CD4-positive, alpha-beta T cell treated with Interleukin-15 for 1 hour (primary cell): ENCODE measurements around the gene NCLN.
"Not testable (repeated sequence)": the region's sequence is repeated elsewhere in the genome, so short reads cannot be mapped to it uniquely, and the experiment has no call there.

Experiments
- DNase-seq: peaks from one replicate; pipeline ENCODE4 v3.0.0-alpha.2; 2020

Gene NCLN

DNA sequence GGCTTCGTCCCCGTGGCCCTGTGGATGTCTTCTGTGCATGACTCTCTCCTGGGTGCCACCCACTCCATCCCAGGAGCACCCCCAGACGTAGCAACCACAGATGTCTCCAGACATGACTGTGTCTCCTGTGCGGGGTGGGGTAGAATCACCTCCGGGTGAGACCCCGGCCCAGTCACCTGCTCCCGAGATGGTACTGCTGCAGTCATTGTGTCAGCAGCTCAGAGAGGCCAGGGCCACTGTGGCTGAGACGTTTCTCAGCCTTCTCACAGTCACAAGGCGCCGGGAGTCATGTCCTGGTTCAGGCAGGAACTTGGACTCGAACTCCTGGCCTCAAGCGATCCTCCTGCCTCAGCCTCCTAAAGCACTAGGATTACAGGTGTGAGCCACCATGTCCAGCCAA is 16.6 kb downstream of the NCLN start:
- DNase-seq: no peak

DNA sequence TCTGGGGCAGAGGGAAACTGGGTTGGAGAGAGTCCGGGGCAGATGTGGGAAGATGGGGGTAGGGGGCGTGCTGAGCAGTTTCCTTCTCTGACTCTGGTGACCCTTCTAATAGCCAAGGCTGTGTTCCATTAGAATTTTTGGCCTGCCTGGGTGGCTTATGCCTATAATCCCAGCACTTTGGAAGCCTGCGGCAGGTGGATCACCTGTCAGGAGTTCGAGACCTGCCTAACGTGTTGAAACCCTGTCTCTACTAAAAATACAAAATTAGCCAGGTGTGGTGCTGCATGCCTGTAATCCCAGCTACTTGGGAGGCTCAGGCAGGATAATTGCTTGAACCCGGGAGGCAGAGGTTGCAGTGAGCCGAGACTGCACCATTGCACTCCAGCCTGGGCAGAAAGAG is 17.2 kb downstream of the NCLN start:
- DNase-seq: not testable (repeated sequence)

DNA sequence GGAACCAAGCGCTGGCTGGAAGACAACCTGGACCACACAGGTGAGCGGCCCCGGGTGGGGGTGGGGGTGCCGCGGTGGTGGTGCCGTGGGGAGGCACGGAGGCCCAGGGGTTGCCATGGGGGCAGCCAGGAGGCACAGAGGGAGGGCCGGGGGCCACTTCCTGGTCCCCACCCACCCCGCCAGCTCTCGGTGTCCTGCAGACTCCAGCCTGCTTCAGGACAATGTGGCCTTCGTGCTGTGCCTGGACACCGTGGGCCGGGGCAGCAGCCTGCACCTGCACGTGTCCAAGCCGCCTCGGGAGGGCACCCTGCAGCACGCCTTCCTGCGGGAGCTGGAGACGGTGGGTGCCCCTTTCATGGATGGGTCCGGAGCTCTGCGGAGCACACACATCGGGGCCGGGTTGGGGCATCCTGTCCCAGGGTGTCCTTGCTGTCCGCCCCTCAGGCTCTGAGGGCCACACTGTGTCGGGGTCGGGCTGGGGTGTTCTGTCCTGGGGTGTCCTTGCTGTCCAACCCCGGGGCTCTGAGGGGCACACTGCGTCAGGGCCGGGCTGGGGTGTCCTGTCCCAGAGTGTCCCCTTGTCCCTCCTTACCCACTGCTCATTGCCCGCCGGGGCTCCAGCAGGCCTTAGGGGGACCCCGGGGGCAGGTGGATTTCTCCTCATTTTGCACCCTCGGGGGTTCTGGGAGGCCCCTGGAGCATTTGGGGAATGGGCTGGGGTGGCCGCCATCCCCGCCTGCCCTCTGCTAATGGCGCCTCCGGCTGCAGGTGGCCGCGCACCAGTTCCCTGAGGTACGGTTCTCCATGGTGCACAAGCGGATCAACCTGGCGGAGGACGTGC is 18.3 kb downstream of the NCLN start:
- no peak for DNase-seq

DNA sequence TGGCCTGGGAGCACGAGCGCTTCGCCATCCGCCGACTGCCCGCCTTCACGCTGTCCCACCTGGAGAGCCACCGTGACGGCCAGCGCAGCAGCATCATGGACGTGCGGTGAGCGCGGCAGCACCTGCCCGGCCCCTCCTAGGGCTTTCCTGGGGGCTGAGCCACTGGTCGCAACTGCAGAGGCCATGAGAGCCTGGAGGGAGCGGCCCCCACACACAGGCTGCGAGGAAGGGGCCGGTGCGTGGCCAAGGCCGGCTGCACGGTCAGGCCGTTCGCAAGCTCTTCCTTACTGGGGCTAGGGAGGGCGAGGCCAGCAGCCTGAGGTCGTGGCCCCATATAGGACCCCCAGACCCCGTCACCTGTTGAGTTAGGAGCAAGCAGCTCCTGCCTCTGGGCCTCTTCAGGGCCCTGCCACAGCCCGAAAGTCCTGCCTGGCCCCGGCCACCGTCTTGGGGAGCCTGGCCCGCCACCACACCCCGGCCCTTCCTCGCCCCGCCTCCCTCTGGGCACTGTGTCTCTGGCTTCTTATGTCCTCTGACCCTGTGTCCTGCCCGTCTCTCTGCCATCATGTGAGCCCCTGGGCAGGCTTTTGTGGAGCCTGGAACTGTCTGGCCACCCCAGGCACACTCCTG is 19.0 kb downstream of the NCLN start:
- no peak for DNase-seq

DNA sequence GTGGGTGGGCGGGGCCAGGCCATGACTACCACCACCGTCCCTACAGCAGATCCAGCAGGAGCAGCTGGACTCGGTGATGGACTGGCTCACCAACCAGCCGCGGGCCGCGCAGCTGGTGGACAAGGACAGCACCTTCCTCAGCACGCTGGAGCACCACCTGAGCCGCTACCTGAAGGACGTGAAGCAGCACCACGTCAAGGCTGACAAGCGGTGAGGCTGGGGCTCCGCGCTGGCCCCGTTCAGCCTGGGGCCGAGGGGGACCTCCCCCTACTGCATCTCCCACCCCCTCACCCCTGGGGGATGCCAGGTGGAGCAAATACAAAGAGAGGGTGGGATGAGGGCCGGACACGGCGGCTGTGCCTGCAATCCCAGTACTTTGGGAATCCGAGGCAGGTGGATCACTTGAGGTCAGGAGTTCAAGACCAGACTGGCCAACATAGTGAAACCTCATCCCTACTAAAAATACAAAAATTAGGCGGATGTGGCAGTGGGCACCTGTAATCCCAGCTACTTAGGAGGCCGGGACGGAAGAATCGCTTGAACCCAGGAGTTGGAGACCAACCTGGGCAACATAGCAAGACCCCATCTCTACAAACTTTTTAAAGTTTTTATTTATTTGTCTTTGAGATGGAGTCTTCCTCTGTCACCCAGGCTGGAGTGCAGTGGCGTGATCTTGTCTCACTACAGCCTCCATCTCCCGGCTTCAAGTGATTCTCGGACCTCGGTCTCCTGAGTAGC is 20.7 kb downstream of the NCLN start:
- no peak for DNase-seq

DNA sequence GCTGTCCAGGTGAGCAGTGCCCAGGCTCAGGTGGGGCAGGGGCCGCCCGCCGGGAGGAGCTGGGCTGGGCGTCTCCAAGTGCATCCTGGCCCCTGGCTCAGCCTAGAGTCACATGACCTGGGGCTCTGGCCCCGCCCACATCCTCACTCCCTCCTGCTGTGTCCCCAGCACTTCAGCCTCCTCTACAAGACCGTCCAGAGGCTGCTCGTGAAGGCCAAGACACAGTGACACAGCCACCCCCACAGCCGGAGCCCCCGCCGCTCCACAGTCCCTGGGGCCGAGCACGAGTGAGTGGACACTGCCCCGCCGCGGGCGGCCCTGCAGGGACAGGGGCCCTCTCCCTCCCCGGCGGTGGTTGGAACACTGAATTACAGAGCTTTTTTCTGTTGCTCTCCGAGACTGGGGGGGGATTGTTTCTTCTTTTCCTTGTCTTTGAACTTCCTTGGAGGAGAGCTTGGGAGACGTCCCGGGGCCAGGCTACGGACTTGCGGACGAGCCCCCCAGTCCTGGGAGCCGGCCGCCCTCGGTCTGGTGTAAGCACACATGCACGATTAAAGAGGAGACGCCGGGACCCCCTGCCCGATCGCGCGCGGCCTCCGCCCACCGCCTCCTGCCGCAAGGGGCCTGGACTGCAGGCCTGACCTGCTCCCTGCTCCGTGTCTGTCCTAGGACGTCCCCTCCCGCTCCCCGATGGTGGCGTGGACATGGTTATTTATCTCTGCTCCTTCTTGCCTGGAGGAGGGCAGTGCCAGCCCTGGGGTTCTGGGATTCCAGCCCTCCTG is 21.9 kb downstream of the NCLN start:
- no peak for DNase-seq

DNA sequence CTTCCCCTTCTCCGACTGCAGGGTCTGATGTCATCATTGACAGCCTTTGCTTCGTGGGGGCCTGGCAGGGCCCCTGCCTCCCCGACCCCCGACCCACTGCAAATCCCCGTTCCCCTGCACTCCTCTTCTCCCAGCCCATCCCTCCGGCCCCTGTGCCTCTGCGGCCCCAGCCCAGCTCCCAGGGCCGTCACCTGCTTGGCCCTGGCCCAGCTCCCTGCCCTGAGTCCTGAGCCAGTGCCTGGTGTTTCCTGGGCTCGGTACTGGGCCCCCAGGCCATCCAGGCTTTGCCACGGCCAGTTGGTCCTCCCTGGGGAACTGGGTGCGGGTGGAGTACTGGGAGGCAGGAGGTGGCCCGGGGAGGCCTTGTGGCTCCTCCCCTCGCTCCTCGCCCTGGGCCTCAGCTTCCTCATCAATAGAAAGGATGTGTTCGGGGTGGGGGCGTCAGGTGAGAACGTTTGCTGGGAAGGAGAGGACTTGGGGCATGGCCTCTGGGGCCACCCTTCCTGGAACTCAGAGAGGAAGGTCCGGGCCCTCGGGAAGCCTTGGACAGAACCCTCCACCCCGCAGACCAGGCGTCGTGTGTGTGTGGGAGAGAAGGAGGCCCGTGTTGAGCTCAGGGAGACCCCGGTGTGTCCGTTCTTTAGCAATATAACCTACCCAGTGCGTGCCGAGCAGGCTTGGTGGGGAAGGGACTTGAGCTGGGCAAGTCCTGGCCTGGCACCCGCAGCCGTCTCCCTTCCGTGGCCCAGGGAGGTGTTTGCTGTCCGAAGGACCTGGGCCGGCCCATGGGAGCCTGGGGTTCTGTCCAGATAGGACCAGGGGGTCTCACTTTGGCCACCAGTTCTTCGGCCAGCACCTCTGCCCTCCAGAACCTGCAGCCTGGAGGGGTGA is 22.8 kb downstream of the NCLN start:
- no peak for DNase-seq

DNA sequence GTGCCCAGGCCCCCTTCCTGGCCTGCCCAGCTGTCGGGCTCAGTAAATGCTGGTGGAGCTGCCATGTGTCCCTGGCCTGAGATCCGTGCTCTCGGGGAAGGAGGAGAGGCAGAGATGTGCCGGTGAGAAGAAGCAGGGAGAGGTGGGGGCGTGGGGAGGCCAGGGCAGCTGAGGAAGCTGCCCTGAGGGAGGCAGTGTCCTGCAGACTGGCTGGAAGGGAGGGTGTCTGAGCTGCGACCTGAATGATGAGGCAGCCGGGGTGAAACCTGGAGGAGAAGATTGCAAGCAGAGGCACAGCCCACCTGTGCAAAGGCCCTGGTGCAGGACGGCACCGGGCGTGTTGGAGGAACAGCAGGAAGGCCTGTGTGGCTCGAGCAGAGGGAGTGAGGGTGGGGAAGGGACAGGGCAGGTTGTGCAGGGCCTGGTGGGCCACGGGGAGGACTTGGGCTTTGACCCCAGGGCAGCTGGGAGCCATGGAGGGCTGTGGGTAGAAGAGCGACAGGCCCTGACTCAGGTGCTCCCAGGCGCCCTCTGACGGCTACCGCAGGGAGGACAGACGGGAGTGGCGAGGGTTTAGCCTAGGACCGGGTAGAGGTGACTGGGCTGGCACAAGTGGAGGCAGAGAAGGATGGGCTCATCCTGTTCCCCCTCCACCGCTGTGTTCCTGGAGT is 24.8 kb downstream of the NCLN start:
- DNase-seq: peak; percentile 64

DNA sequence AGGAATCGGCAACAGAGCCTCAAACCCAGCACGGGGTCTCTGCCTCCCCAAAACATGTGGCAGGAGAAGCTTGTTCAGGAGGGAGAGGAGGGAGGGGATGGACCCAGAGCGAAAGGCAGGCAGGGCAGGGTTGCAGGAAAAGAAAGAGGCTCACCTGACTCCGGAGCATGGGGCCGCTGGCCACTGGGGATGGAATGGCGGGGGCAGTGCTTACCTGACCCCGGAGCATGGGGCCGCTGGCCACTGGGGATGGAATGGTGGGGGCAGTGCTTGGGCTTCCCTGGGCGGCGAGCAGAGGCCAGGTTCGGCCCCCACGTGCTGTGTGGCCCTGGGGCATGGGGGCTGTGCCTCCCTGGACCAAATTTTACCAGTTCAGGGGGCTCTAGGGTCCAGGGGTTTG is 25.5 kb downstream of the NCLN start:
- no peak for DNase-seq

DNA sequence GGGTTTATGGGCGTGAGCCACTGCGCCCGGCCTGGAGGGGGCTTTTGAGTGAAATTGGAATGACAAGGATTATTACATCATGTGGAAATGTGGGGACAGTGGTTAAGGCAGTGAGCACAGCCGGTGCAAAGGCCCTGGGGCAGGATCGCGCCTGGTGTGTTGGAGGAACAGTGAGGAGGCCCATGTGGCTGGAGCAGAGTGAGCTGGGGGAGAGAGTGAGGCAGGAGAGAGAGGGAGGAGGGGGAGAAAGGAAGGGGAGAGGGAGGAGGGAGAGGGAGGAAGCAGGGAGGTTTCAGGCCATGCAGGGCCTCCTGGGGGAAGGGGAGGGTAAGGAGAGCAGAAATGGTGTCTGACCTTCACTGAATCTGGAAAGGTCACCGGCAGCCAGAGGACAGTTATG is 27.4 kb downstream of the NCLN start:
- DNase-seq: no peak

DNA sequence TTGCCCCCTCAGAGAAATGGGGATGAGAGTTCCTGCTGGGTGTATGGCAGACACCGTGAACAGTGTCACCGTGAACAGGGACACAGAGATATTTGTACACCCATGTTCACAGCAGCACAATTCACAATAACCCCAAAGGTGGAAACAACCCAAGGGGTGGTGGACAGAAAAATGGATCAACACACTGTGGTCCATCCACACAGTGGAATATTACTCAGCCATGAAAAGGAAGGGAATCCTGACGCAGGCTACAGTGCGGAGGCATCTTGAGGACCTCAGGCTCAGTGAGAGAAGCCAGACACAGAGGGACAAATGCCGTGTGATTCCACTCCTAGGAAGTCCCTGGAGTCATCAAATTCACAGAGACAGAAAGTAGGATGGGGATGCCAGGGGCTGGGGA is 31.1 kb downstream of the NCLN start:
- DNase-seq: no peak

DNA sequence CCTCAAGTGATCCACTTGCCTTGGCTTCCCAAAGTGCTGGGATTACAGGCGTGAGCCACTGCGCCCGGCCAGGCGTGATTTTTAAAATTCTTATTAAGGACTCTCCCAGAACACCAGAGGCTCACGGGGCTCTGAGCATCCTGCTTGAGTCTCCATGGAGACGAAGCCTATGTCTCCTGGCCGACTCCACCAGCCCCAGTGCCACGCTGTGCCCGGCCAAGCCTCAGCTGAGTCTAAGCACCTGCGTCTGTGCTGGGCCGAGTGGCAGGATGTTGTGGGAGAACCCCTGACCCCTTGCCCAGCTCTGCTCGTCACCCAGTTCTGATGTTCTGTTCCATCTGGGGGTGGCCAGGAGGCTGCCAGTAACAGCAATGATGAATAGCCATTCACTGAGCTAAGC is 34.8 kb downstream of the NCLN start:
- no peak for DNase-seq

DNA sequence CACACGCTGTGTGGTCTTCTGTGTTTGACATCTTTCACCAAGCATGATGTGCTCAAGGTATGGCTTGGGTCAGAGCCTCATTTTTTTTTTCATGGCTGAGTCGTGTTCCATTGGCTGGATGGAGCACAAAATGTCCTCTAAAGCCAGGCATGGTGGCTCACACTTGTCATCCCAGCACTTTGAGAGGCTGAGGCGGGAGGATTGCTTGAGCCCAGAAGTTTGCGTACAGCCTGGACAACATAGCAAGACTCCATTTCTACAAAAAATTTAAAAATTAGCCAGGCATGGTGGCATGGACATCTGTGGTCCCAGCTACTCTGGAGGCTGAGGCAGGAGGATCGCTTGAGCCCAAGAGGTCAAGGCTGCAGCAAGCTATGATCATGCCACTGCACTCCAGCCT is 35.8 kb downstream of the NCLN start:
- DNase-seq: not testable (repeated sequence)

DNA sequence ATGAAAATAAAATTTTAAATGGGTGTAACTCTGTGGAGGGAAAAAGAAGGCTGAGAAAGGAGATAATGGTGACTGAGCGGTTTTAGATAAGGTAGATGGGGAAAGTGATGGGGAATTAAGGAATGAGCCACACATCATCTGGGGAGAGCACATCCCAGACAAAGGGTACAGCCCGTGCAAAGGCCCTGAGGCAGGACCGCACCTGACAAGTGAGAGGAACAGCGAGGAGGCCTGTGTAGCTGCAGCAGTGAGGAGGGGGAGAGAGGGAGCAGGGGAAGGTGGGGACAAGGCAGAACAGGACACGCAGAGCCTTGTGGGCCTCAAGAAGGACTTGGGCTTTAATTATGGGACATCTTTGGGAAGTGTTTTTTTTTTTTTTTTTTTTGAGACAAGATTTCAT is 37.0 kb downstream of the NCLN start:
- DNase-seq: no peak

DNA sequence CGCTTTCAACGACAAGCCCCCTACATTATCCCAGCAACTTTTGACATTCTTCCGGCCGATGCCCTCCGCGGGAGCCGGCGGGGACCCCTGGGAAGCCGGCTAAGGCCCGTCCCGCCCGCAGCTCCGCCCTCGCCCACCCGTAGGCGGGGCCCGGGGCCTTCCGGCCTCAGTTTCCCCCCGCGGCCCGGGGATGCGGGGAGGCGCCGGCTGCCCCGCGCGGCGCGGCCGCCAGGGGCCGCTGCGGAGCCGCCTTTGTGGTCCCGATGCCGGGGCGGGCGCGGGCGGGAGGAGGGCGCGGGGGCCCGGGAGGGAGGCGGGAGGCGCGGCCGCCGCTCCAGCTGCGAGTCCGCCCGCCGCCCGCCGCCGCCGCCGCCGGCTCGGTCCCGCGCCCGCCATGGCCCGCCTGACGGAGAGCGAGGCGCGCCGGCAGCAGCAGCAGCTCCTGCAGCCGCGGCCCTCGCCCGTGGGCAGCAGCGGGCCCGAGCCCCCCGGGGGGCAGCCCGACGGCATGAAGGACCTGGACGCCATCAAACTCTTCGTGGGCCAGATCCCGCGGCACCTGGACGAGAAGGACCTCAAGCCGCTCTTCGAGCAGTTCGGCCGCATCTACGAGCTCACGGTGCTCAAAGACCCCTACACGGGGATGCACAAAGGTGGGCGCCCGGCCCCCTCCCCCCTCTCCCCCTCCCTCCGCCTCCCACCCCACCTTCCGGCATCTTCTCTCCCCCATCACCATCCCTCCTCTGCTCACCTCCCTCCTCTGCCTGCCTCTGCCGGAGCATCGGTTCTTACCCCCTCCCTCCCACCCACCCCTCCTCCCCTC is 38.8 kb downstream of the NCLN start, which contains the start of gene CELF5:
Gene CELF5, plus strand, starts transcription at position 316 of the 823 bp plus-strand sequence. Its CDS starts 79 bp downstream, at position 395.
- peak; percentile 51 for DNase-seq

DNA sequence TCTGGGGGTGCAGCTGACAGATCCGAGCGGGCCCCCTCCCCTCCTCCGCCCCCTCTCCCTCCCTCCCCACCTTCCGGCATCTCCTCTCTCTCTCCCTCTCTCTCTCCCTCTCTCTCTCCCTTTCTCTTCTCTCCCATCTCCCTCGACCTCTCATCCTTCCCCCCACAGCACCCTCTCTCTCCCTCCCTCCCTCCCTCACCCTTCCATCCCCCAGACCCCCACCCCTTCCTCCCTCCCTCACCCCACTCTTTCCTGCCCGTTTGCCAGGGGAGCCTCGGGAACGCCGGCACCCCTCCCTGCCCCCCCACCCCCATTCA is 39.4 kb downstream of the NCLN start:
- no peak for DNase-seq

DNA sequence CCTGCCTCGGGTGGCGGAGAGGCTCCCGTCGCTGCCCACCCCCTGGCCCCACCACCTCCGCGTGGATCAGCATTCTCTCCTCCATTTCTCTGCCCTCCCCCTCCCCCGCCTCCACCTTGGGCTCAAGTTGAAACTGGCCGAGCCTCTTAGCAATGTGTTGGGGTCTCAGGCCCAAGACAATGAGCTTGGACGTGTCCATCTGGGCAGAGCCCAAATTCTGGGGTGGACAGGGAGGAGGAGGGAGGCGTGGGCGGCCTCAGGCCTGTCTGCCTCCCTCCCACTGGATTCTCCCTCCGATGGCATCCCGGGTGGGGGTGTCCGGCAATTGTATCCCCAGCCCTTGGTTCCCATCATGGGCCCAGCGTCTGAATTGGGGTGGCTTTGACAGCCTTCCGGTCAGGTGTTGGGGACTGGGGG is 40.0 kb downstream of the NCLN start:
- no peak for DNase-seq

DNA sequence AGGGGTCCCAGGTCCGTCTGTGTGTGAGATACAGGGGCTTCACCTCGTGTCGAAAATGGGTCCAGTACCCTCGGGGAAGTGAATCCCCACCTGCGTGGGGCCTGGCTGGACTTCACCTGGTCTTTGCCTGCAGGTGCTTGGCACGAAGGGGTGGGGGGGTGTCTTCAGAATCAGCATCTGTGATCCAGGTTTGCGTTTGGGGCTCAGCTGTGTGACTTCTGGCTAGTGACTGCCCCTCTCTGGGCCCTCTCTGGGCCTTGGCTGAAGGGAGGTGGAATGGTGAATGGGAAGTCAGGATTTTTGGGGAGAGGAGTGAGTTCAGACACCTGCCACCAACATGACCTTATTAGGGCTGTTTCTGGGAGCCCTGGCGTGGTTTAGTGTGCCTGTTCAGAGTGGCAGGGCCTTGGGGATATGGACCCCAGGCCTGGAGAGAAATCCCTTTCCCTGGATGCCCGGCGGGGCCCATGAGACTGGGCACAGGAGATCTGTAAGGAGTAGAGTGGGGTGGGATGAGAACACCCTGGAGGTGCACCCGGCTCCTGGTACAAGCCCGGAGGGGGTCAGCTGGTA is 41.4 kb downstream of the NCLN start:
- no peak for DNase-seq

DNA sequence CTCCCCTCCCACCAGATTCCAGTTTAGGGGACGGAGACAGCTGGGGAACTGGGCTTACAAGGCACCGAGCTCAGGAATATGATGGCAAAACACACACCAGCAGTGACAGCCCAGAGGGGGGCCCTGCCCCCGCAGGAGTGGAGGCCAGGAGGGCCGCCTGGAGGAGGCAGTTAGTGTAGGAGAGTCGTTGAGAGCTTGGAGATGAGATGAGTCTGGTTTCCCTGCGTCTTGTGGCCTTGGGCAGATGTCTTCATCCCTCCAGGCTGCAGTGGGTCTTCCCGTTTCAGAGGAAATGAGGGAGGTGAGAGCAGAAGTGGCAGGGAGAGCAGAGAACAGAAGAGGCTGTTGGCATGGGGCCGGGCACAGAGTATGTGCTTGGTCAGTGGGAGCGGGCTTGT is 43.6 kb downstream of the NCLN start:
- no peak for DNase-seq

DNA sequence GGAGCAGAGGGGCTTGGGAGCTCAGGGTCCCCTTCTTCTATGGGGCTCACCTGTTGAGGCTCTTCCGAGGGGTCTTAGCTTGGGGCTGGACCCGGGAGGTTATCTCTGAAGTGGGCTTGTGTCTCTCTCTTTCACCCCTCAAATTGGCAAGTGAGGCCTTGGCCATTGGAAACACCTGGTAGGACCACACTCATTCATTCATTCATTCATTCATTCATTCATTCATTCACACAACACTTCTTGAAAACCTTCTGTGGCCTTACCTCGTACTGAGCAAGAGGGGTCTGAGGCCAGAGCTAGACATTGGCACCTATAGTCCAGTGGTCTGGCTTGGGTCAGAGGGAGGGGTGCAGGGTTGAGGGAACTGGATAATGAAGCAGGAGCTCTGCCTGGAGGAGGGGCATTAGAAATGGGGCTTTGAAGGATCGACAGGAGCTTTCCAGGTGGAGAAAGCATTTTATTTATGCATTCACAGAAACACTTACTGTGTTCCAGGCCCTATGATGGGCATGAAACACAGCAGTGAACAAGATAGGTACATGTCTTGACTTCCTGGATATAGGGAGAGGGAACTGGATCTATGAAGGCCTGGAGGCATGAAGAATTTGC is 44.3 kb downstream of the NCLN start:
- no peak for DNase-seq
